Duodenal mucosa (tissue), 2 donors: ENCODE data around the gene CRY2.

Source experiments
- H3K27ac ChIP-seq: one replicate; pipeline ENCODE4 v1.7.0; 2013; ENCODE audit warnings: low read depth, low read length
- H3K27me3 ChIP-seq, 2 donors: one replicate each; pipeline ENCODE4 v1.7.0; 2013; ENCODE audit warnings: low read length in 2 of 2, control low read depth in 1 of 2; ENCODE audit not compliant: insufficient read depth in 2 of 2, control insufficient read depth in 1 of 2
- H3K36me3 ChIP-seq, 2 donors: one replicate each; pipeline ENCODE4 v1.7.0; 2013; ENCODE audit warnings: low read length in 2 of 2, control low read depth in 1 of 2; ENCODE audit not compliant: insufficient read depth in 2 of 2, control insufficient read depth in 1 of 2
- H3K4me1 ChIP-seq, 2 donors: one replicate each; pipeline ENCODE4 v1.7.0; 2013; ENCODE audit warnings: low read length in 2 of 2, control low read depth in 1 of 2; ENCODE audit not compliant: insufficient read depth in 2 of 2, control insufficient read depth in 1 of 2
- H3K4me3 ChIP-seq, 2 donors: one replicate each; pipeline ENCODE4 v1.7.0; 2013; ENCODE audit warnings: low read length in 2 of 2, low read depth in 1 of 2
- H3K9ac ChIP-seq, 2 donors: one replicate each; pipeline ENCODE4 v1.7.0; 2013; ENCODE audit warnings: low read length in 2 of 2, low read depth in 1 of 2
- H3K9me3 ChIP-seq, 2 donors: one replicate each; pipeline ENCODE4 v1.7.0; 2013; ENCODE audit warnings: low read length in 2 of 2, control low read depth in 1 of 2; ENCODE audit not compliant: control insufficient read depth in 1 of 2

CRY2 gene

GRCh38 chr11:45846974-45847910 lies at the start of gene CRY2:
CRY2 (plus strand) TSS chr11:45847475; CDS start chr11:45847491, 16 bp downstream.
- Histone ChIP-seq H3K27ac (peak within 1 kb of the TSS; percentile 92), H3K9me3 (no peaks in the 10 kb centered on the region), H3K4me3 (peak within 1 kb of the TSS; percentile 88 to 97), H3K27me3 (no peaks in the 10 kb centered on the region), H3K36me3 (no peaks in the 10 kb centered on the region), H3K9ac (peak within 1 kb of the TSS; percentile 91 to 95), H3K4me1 (peaks cover 48 to 49% of the 10 kb centered on the region in 2 donors)

- Histone ChIP-seq H3K9ac (no peak overlapping the region), H3K4me3 (no peak overlapping the region), H3K4me1 (peaks cover 8 to 11% of the 10 kb centered on the region in 2 donors), H3K27me3 (no peaks in the 10 kb centered on the region), H3K36me3 (no peaks in the 10 kb centered on the region), H3K27ac (no peak overlapping the region), H3K9me3 (no peaks in the 10 kb centered on the region)
Measured at GRCh38 chr11:45798793-45799441, 48.4 kb upstream of the CRY2 start.

GRCh38 chr11:45799562-45799961 lies 47.7 kb upstream of the CRY2 start:
- Histone ChIP-seq H3K4me3 (no peak overlapping the region), H3K9me3 (no peaks in the 10 kb centered on the region), H3K27me3 (no peaks in the 10 kb centered on the region), H3K4me1 (peaks cover 8 to 11% of the 10 kb centered on the region in 2 donors), H3K9ac (no peak overlapping the region), H3K36me3 (no peaks in the 10 kb centered on the region), H3K27ac (no peak overlapping the region)

- H3K4me3 ChIP-seq = no peak overlapping the region
- no peak overlapping the region for H3K27ac ChIP-seq
- H3K27me3 ChIP-seq = no peaks in the 10 kb centered on the region
- H3K9me3 ChIP-seq = no peaks in the 10 kb centered on the region
- H3K36me3 ChIP-seq = no peaks in the 10 kb centered on the region
- H3K4me1 ChIP-seq = peaks cover 8 to 11% of the 10 kb centered on the region in 2 donors
- no peak overlapping the region for H3K9ac ChIP-seq
Measured at GRCh38 chr11:45800261-45800660, 47.0 kb upstream of the CRY2 start.

GRCh38 chr11:45801723-45802315 lies 45.5 kb upstream of the CRY2 start:
- Histone ChIP-seq H3K27me3 (no peaks in the 10 kb centered on the region), H3K9me3 (no peaks in the 10 kb centered on the region), H3K4me1 (peaks cover 22 to 23% of the 10 kb centered on the region in 2 donors), H3K9ac (peak overlapping the region; percentile 33 to 34), H3K27ac (peak overlapping the region; percentile 58), H3K4me3 (peak overlapping the region in 1 of 2 donors; percentile 2), H3K36me3 (peaks cover 0 to 8% of the 10 kb centered on the region in 2 donors)

- Histone ChIP-seq H3K27ac (peak overlapping the region; percentile 6), H3K4me1 (peaks cover 31 to 32% of the 10 kb centered on the region in 2 donors), H3K4me3 (no peak overlapping the region), H3K36me3 (peaks cover 0 to 16% of the 10 kb centered on the region in 2 donors), H3K9ac (peak overlapping the region; percentile 33 to 34), H3K9me3 (no peaks in the 10 kb centered on the region), H3K27me3 (no peaks in the 10 kb centered on the region)
Measured at GRCh38 chr11:45802531-45803317, 44.6 kb upstream of the CRY2 start.

GRCh38 chr11:45803971-45804760 lies 43.1 kb upstream of the CRY2 start:
- Histone ChIP-seq H3K4me3 (peak overlapping the region; percentile 93 to 97), H3K36me3 (peaks cover 2 to 27% of the 10 kb centered on the region in 2 donors), H3K9ac (peak overlapping the region; percentile 96 to 98), H3K27me3 (no peaks in the 10 kb centered on the region), H3K4me1 (peaks cover 34 to 36% of the 10 kb centered on the region in 2 donors), H3K9me3 (no peaks in the 10 kb centered on the region), H3K27ac (peak overlapping the region; percentile 94)

GRCh38 chr11:45804761-45805304 lies 42.4 kb upstream of the CRY2 start, which contains the start of gene SLC35C1:
SLC35C1 (plus strand) TSS chr11:45805149; CDS start chr11:45805802, 653 bp downstream.
- peaks cover 5 to 34% of the 10 kb centered on the region in 2 donors for H3K36me3 ChIP-seq
- peak within 1 kb of the TSS; percentile 93 to 97 for H3K4me3 ChIP-seq
- H3K9ac ChIP-seq = peak within 1 kb of the TSS; percentile 96 to 98
- H3K27ac ChIP-seq = peak within 1 kb of the TSS; percentile 94
- no peaks in the 10 kb centered on the region for H3K27me3 ChIP-seq
- peaks cover 34 to 36% of the 10 kb centered on the region in 2 donors for H3K4me1 ChIP-seq
- H3K9me3 ChIP-seq = no peaks in the 10 kb centered on the region
